ENCODE data around the gene EFS. TPM values are rescaled to one million over a fixed set of nuclear protein-coding genes. Genes with fewer than 3 reads are reported as not detected.
"Not testable (repeated sequence)": the region's sequence is repeated elsewhere in the genome, so short reads cannot be mapped to it uniquely, and the experiment has no call there.

Gene EFS
- total RNA-seq, 1 experiment from 2014 or later: not detected

DNA sequence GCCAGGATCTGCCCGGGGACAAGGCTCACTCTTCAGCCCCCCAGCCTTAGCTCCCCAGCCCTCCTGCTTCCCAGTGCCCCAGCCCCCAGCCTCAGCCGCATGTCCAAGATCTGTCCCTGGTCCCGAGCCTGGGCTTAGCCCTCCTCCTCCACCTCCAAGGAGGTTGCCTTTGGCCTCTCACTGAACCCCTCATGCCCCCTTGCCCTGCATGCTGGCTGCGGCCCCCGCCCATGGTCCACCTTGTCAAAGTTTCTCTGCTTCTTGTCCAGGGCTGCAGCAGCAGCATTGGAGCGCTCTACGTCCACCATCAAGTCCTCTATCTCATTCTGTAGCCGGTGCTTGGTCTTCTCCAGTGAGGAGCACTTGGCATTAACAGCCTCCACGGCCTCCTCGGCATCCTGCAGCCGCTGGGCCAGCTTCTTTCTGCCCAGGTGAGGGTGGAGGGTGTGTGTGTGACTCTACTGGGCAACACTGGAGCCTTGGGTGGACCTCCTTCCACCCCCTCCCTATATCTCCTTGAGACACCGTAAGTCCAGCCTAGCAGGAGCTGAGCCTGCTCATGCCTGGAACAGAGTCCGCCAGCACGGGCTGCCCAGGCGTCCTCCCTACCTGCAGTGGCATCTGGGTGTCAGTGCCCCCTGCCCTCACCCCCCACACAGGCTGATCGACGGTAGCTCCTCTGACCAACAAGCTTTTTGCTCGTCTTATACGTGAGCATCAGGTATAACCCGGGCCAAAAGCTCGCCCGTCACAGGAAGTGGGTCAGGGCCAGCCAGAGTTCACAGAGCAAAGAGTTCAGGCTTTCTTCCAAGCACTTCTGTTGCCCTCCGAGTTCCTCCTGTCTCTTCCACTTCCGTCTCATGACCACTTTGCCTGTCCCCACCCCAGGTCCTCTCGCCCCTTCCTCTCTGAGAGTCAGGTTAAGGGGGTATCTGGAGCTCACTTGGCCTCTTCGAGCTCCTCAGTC, 23.2 kb upstream of the EFS start:
- Mint-ChIP-seq H3K9me3 (ENCODE audit: unreplicated experiment) (no peaks in the 10 kb centered on the region), H3K4me3 (ENCODE audit: unreplicated experiment) (no peak overlapping the region), H3K27ac (ENCODE audit: low read depth, unreplicated experiment) (no peak overlapping the region), H3K27me3 (ENCODE audit: insufficient read depth, unreplicated experiment) (peaks cover 89% of the 10 kb centered on the region), H3K36me3 (ENCODE audit: insufficient read depth, unreplicated experiment) (no peaks in the 10 kb centered on the region), H3K4me1 (ENCODE audit: insufficient read depth, unreplicated experiment) (no peaks in the 10 kb centered on the region)
- TF ChIP-seq, protein P1, sequence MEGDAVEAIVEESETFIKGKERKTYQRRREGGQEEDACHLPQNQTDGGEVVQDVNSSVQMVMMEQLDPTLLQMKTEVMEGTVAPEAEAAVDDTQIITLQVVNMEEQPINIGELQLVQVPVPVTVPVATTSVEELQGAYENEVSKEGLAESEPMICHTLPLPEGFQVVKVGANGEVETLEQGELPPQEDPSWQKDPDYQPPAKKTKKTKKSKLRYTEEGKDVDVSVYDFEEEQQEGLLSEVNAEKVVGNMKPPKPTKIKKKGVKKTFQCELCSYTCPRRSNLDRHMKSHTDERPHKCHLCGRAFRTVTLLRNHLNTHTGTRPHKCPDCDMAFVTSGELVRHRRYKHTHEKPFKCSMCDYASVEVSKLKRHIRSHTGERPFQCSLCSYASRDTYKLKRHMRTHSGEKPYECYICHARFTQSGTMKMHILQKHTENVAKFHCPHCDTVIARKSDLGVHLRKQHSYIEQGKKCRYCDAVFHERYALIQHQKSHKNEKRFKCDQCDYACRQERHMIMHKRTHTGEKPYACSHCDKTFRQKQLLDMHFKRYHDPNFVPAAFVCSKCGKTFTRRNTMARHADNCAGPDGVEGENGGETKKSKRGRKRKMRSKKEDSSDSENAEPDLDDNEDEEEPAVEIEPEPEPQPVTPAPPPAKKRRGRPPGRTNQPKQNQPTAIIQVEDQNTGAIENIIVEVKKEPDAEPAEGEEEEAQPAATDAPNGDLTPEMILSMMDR (IDR thresholded peaks at IDR 0.05; ENCODE audit: unreplicated experiment): no peak
- no TSS peak for BruUV-seq (replicated peaks)
- ChIA-PET CTCF (interaction anchor here (0.6 to 7.8 kb wide), 3 partner anchors 8 to 67 kb away, joined by 3 to 74 read pairs (median 3); no protein-coding TSS in a partner anchor), POLR2A (no interaction called here)
- DNase-seq (ENCODE audit: unreplicated experiment): no peak
- intact Hi-C loops (cut with micrococcal nuclease): no loop called here

DNA sequence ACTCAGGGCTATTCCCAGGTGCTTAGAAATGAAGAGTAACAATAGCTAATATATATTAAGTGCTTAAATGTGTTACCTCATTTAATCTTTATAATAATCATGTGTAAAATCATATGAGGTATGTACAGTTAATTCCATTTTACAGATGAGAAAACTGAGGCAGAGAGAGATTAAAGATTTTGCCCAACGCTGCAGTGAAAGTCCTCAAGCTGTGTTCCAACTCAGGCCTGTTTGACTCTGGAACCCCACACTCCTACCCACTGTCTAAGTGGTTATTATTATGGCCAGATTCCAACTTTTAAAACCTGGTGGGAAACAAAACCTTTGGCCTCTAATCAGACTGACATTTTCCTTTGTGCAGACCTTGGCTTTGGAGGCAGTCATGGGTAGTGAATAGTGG, 22.0 kb upstream of the EFS start:
- intact Hi-C loops (cut with micrococcal nuclease): no loop called here
- DNase-seq (ENCODE audit: unreplicated experiment): no peak
- Mint-ChIP-seq H3K27me3 (ENCODE audit: insufficient read depth, unreplicated experiment) (peaks cover 89% of the 10 kb centered on the region), H3K36me3 (ENCODE audit: insufficient read depth, unreplicated experiment) (no peaks in the 10 kb centered on the region), H3K9me3 (ENCODE audit: unreplicated experiment) (no peaks in the 10 kb centered on the region), H3K4me1 (ENCODE audit: insufficient read depth, unreplicated experiment) (no peaks in the 10 kb centered on the region), H3K4me3 (ENCODE audit: unreplicated experiment) (no peak overlapping the region), H3K27ac (ENCODE audit: low read depth, unreplicated experiment) (no peak overlapping the region)
- no TSS peak for BruUV-seq (replicated peaks)
- TF ChIP-seq, protein P1 (IDR thresholded peaks at IDR 0.05; ENCODE audit: unreplicated experiment): no peak
- ChIA-PET CTCF (interaction anchor here (0.6 to 2.1 kb wide), 3 partner anchors 20 to 167 kb away, joined by 3 to 6 read pairs (median 4); no protein-coding TSS in a partner anchor), POLR2A (no interaction called here)

DNA sequence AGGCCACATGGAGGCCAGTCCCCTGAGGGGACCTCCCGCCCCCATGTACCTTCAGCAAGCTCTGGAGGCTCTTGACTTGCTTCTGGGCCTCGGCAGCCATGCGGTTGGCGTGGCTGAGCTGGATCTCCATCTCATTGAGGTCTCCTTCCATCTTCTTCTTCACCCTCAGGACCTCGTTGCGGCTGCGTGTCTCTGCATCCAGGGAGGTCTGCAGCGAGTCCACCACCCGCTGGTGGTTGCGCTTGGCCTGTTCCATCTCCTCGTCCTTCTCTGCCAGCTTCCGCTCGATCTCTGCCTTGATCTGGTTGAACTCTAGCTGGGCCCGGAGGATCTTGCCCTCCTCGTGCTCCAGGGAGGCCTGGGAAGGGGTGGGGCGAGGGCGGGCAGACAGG, 21.3 kb upstream of the EFS start:
- intact Hi-C loops (cut with micrococcal nuclease); H3K27ac Mint-ChIP-seq (ENCODE audit: low read depth, unreplicated experiment); H3K9me3 Mint-ChIP-seq (ENCODE audit: unreplicated experiment); POLR2A ChIA-PET; H3K4me1 Mint-ChIP-seq (ENCODE audit: insufficient read depth, unreplicated experiment); BruUV-seq (replicated peaks); H3K4me3 Mint-ChIP-seq (ENCODE audit: unreplicated experiment); DNase-seq (ENCODE audit: unreplicated experiment); H3K36me3 Mint-ChIP-seq (ENCODE audit: insufficient read depth, unreplicated experiment): not testable (repeated sequence)
- CTCF ChIA-PET: interaction anchor here (0.6 to 2.1 kb wide), 4 partner anchors 10 to 171 kb away, joined by 3 to 6 read pairs (median 4); partner anchors contain the start of gene CMTM5
- peaks cover 89% of the 10 kb centered on the region for H3K27me3 Mint-ChIP-seq (ENCODE audit: insufficient read depth, unreplicated experiment)

DNA sequence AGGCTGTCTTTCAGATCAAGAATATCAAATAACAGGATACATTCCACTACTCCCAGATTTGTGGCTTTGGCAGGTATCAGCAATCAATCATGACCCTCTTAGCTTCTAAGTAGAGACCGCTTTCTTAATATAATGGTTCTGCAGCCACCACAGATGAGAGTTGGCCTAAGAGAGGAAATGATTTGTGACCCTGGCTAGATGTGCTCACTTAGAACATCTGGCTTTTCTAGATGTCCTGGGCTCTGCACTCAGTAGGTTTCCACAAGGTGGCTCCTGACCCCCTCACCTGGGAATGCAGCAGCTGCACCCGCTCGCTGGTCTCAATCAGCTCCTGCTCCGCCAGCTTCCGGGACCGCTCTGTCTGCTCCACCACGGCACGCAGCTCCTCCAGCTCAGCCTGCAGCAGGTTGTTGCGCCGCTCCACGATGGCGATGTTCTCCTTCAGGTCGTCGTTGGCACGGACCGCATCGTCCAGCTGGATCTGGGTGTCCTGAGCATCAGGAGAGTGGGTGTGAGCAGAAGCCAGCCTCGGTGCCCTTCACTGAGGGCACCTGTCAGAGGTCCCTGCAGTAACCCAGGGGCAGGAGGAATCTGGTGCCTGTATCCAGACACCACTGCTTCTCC, 20.8 kb upstream of the EFS start:
- ChIA-PET CTCF (interaction anchor here (0.6 to 2.1 kb wide), 4 partner anchors 9 to 172 kb away, joined by 3 to 6 read pairs (median 4); partner anchors contain the start of genes CMTM5 and IL25), POLR2A (no interaction called here)
- Mint-ChIP-seq H3K27me3 (ENCODE audit: insufficient read depth, unreplicated experiment) (peaks cover 89% of the 10 kb centered on the region), H3K27ac (ENCODE audit: low read depth, unreplicated experiment) (no peak overlapping the region), H3K4me3 (ENCODE audit: unreplicated experiment) (no peak overlapping the region), H3K36me3 (ENCODE audit: insufficient read depth, unreplicated experiment) (no peaks in the 10 kb centered on the region), H3K4me1 (ENCODE audit: insufficient read depth, unreplicated experiment) (no peaks in the 10 kb centered on the region), H3K9me3 (ENCODE audit: unreplicated experiment) (no peaks in the 10 kb centered on the region)
- no TSS peak for BruUV-seq (replicated peaks)
- intact Hi-C loops (cut with micrococcal nuclease): no loop called here
- TF ChIP-seq, protein P1 (IDR thresholded peaks at IDR 0.05; ENCODE audit: unreplicated experiment): no peak
- no peak for DNase-seq (ENCODE audit: unreplicated experiment)
